SK-N-MC (cell line): ENCODE data around the gene COL27A1.

Source experiments
- FOXP2 ChIP-seq: optimal IDR thresholded peaks from 2 replicates; pipeline ENCODE3; 2011; ENCODE audit warnings: mild to moderate bottlenecking, moderate library complexity; ENCODE audit not compliant: insufficient read depth; ENCODE audit errors: extremely low read length, control extremely low read depth
- POLR2AphosphoS5 ChIP-seq: IDR thresholded peaks from 2 replicates; pipeline ENCODE4 v1.6.1; 2012; ENCODE audit warnings: mild to moderate bottlenecking, low read depth, low read length, borderline replicate concordance

DNA sequence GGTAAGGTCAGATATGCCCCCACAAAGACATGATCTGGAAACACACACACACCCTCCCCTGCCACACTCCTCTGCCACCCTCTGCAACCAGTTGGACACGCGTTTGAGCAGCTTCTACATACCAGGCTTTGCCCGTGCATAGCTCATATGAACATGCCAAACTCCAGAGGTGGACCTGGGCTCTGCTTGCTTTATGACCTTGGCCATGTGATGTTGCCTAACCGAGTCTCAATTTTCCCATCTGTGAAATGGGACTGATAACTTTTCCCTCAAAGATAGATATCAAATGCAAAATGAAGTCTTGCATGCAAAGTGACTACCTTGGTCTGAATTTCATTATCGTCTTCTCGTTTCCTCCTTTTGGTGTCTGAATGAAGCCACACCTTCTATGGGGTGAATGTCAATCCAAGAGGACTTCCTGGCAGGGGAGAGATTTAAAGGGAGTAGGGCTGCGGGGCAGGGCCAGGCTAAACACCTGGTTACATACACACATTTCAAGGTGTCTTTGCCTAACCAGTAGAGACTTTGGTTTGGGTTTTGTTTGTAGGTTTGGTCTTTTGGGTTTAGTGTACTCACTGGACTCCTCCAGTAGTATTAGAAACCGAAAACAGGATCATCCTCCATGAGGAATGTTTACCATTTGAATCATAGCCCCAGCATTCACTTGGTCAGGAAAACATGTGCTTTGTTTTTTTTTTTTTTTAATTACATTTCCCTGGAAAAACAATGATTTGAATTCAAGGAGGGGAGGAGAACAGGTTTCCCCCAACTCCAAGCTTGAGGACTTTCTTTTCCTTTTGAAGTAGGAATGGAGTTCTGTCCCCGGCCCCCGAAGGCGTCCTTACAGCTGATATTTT lies 63.2 kb downstream of the COL27A1 start:
- TF ChIP-seq POLR2AphosphoS5 (no peak), FOXP2 (no peak)
